ENCODE results near the gene ADCY2.

ADCY2 gene

DNA sequence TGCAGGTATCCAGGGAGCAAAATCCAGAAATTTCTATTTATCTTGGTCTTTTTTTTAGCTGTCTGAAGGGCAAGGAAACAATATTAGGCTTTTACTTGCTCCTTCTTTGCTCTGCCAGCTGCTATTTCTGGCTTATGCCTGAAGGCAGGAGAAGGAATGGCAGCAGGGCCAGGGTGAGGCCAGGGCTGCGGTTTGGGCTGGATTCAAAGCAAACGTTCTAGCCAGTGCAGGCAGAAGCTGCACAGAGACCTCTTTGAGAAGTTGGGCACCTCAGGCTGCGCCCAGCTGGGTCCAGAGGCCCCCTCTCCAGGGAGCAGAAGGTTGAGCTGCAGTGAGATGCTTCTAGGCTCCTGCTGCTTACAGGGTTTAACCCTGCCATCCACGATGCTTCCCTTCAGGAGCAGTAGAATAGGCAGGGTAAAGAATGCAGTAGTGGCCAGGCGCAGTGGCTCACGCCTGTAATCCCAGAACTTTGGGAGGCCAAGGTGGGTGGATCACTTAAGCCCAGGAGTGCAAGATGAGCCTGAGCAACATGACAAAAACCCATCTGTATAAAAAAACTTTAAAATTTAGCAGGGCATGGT is 201.2 kb downstream of the ADCY2 start:
- H3K4me3 Mint-ChIP-seq, result no peak overlapping the region
- no peak overlapping the region for H3K27ac Mint-ChIP-seq
- DNase-seq, result no peak
- H3K27me3 Mint-ChIP-seq, result no peaks in the 10 kb centered on the region
- H3K4me1 Mint-ChIP-seq, result no peaks in the 10 kb centered on the region
- H3K36me3 Mint-ChIP-seq (ENCODE audit: low read depth), result no peaks in the 10 kb centered on the region
- no peaks in the 10 kb centered on the region for H3K9me3 Mint-ChIP-seq
- no peak for ATAC-seq

- DNase-seq (no peak), ATAC-seq (no peak)
- no peaks in the 10 kb centered on the region for H3K36me3 Mint-ChIP-seq (ENCODE audit: low read depth)
These were observed 211.0 kb downstream of the ADCY2 start for GRCh38 chr5:7606840-7607465.

DNA sequence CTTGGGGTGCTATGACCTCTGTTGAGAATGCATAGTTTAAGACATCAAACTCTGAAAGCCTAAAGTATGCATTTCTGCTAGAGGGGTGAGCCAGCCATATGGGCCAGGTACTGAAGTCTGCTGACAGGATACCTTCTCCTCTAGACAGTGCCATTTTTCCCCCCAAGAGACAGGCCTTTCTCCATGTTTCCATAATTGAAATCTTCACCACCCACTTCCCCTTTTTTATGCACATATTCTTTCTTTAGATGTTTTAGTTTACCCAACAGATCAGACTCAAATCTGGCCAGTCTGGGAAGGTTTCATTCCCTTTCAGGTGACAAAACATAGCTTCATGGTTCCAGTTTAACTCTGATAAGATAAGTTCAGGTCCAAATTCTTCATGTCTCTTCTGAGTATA is 212.8 kb downstream of the ADCY2 start:
- Mint-ChIP-seq H3K36me3 (ENCODE audit: low read depth) (no peaks in the 10 kb centered on the region), H3K4me3 (no peak overlapping the region), H3K9me3 (peaks cover 11% of the 10 kb centered on the region), H3K4me1 (no peaks in the 10 kb centered on the region), H3K27ac (no peak overlapping the region), H3K27me3 (peaks cover 5% of the 10 kb centered on the region)
- DNase-seq (no peak), ATAC-seq (no peak)

More at GRCh38 chr5:7606840-7607465, 211.0 kb downstream of the ADCY2 start:
- no peak overlapping the region for H3K27ac Mint-ChIP-seq
- H3K9me3 Mint-ChIP-seq, result peaks cover 8% of the 10 kb centered on the region
- H3K4me1 Mint-ChIP-seq, result no peaks in the 10 kb centered on the region
- H3K4me3 Mint-ChIP-seq, result no peak overlapping the region
- peaks cover 5% of the 10 kb centered on the region for H3K27me3 Mint-ChIP-seq

GRCh38 chr5:7609726-7610125 is 213.8 kb downstream of the ADCY2 start:
- H3K27ac Mint-ChIP-seq, result no peak overlapping the region
- peaks cover 11% of the 10 kb centered on the region for H3K9me3 Mint-ChIP-seq
- DNase-seq (no peak), ATAC-seq (no peak)
- H3K27me3 Mint-ChIP-seq, result peaks cover 5% of the 10 kb centered on the region
- no peaks in the 10 kb centered on the region for H3K4me1 Mint-ChIP-seq
- H3K4me3 Mint-ChIP-seq, result no peak overlapping the region
- H3K36me3 Mint-ChIP-seq (ENCODE audit: low read depth), result no peaks in the 10 kb centered on the region

DNA sequence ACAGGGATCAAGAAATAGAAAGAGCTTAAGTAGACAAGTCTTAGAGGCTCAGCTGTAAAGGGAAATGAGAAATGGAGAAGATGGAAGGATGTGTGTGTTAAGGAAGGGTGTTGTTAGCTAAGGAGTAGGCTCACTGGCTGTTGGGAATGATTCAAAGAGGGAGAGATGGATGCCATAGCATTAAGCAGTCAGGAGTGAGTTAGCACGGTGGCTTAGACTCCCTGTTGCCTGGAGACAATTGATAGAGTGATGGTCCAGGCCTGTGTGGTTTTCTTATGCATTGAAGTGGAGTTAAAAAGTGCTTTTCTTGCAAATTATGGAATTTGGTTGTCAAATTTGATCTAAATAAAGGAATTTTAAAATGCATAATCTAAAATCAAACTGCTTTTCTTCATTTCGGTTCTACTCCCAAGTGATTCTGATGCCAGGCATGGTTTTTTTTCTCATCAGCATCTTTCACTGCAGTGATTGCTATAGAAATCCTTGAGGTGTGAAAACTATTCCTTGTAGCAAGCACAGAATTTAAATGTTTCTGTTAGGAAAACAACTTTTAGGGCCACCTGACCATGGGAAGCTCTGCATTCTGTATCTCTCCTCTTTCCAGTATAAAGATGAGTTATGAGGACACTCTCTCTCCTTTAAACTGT is 214.7 kb downstream of the ADCY2 start:
- ATAC-seq, result no peak
- no peak for DNase-seq
- Mint-ChIP-seq H3K27ac (no peak overlapping the region), H3K36me3 (ENCODE audit: low read depth) (no peaks in the 10 kb centered on the region), H3K4me1 (no peaks in the 10 kb centered on the region), H3K4me3 (no peak overlapping the region), H3K9me3 (peaks cover 11% of the 10 kb centered on the region), H3K27me3 (peaks cover 5% of the 10 kb centered on the region)

DNA sequence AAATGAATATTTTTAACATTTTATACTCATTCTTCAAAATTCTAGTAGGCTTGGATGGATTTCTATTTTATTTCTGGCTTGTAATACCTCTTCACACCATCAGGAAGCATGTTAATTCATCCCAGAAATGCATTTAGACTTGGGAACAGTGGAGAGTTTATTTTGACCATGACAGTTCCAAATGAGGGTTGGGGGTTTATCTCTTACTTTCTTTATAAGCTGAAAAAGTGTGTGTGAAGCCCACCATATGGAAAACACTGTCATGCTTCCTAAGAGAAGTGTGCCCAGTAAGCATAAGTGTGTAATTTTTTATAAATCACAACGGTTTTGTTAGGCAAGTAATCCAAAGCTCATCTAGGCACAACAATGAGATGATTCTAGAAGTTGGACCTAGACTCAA is 215.6 kb downstream of the ADCY2 start:
- no peaks in the 10 kb centered on the region for H3K36me3 Mint-ChIP-seq (ENCODE audit: low read depth)
- H3K9me3 Mint-ChIP-seq, result peaks cover 8% of the 10 kb centered on the region
- H3K4me3 Mint-ChIP-seq, result no peak overlapping the region
- no peak overlapping the region for H3K27ac Mint-ChIP-seq
- no peak for DNase-seq
- H3K27me3 Mint-ChIP-seq, result peaks cover 5% of the 10 kb centered on the region
- no peaks in the 10 kb centered on the region for H3K4me1 Mint-ChIP-seq
- no peak for ATAC-seq

GRCh38 chr5:7615566-7616061 is 219.7 kb downstream of the ADCY2 start:
- peaks cover 4% of the 10 kb centered on the region for H3K9me3 Mint-ChIP-seq
- DNase-seq, result no peak
- H3K36me3 Mint-ChIP-seq (ENCODE audit: low read depth), result no peaks in the 10 kb centered on the region
- H3K27me3 Mint-ChIP-seq, result no peaks in the 10 kb centered on the region
- no peak for ATAC-seq
- H3K4me1 Mint-ChIP-seq, result no peaks in the 10 kb centered on the region
- no peak overlapping the region for H3K4me3 Mint-ChIP-seq
- H3K27ac Mint-ChIP-seq, result no peak overlapping the region

GRCh38 chr5:7616897-7617296 is 221.0 kb downstream of the ADCY2 start:
- H3K9me3 Mint-ChIP-seq, result peaks cover 4% of the 10 kb centered on the region
- no peaks in the 10 kb centered on the region for H3K27me3 Mint-ChIP-seq
- no peaks in the 10 kb centered on the region for H3K36me3 Mint-ChIP-seq (ENCODE audit: low read depth)
- ATAC-seq, result no peak
- DNase-seq, result no peak
- H3K27ac Mint-ChIP-seq, result no peak overlapping the region
- H3K4me1 Mint-ChIP-seq, result no peaks in the 10 kb centered on the region
- no peak overlapping the region for H3K4me3 Mint-ChIP-seq

DNA sequence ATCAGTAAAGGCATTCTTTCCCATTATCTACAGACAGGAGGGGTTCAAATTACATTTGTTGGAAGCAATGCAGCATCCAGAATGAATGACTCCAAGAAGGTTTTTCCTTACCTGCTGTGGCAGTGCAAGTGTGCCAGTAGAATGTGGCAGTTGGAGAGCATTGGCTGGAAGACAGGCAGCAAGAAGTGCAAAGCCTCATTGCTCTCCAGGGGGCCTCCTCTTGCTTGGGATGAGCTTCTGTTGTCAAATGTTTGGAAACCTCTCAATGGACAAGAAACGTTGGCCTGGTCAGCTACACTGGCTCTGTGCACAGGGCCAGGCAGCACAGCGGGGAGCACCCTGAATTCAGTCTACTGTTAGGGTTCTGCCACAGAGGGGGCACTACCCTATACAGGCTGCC is 226.6 kb downstream of the ADCY2 start:
- Mint-ChIP-seq H3K36me3 (ENCODE audit: low read depth) (no peaks in the 10 kb centered on the region), H3K27me3 (no peaks in the 10 kb centered on the region), H3K27ac (no peak overlapping the region), H3K4me3 (no peak overlapping the region), H3K4me1 (no peaks in the 10 kb centered on the region), H3K9me3 (peaks cover 9% of the 10 kb centered on the region)
- DNase-seq (no peak), ATAC-seq (no peak)

DNA sequence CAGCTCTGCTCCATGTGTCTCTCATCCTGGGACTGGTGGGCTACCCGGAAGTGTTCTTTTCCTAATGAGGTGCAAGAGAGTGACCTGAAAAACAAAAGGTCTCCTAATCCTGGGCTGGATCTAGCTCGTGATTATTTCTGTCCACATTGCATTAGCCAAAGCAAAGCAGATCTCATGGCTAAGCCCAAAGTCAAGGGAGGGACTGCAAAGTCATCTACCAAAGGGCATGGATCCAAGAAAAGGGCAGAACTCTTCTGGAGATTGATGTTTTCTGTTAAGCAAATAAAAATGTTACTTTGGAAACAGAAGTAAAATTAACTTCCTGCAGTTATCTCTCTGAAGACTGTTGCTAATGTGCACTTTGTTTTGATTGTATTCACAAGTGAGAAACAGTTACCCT is 229.8 kb downstream of the ADCY2 start:
- Mint-ChIP-seq H3K27me3 (no peaks in the 10 kb centered on the region), H3K4me1 (no peaks in the 10 kb centered on the region), H3K27ac (no peak overlapping the region), H3K4me3 (no peak overlapping the region), H3K9me3 (peaks cover 9% of the 10 kb centered on the region), H3K36me3 (ENCODE audit: low read depth) (no peaks in the 10 kb centered on the region)
- ATAC-seq (no peak), DNase-seq (no peak)

- H3K4me1 Mint-ChIP-seq, result no peaks in the 10 kb centered on the region
- DNase-seq, result no peak
- no peak overlapping the region for H3K27ac Mint-ChIP-seq
- ATAC-seq, result no peak
- no peaks in the 10 kb centered on the region for H3K27me3 Mint-ChIP-seq
- H3K9me3 Mint-ChIP-seq, result peaks cover 12% of the 10 kb centered on the region
- H3K4me3 Mint-ChIP-seq, result no peak overlapping the region
- H3K36me3 Mint-ChIP-seq (ENCODE audit: low read depth), result no peaks in the 10 kb centered on the region
These were observed 232.3 kb downstream of the ADCY2 start for GRCh38 chr5:7628248-7628647.

- H3K9me3 Mint-ChIP-seq, result peaks cover 12% of the 10 kb centered on the region
- no peak for ATAC-seq
- no peak for DNase-seq
- no peak overlapping the region for H3K4me3 Mint-ChIP-seq
- H3K27me3 Mint-ChIP-seq, result no peaks in the 10 kb centered on the region
- H3K36me3 Mint-ChIP-seq (ENCODE audit: low read depth), result no peaks in the 10 kb centered on the region
- H3K4me1 Mint-ChIP-seq, result no peaks in the 10 kb centered on the region
- no peak overlapping the region for H3K27ac Mint-ChIP-seq
These were observed 232.9 kb downstream of the ADCY2 start for GRCh38 chr5:7628820-7629219.

- DNase-seq (no peak), ATAC-seq (no peak)
- Mint-ChIP-seq H3K4me1 (no peaks in the 10 kb centered on the region), H3K27ac (no peak overlapping the region), H3K4me3 (no peak overlapping the region), H3K9me3 (peaks cover 12% of the 10 kb centered on the region), H3K27me3 (no peaks in the 10 kb centered on the region), H3K36me3 (ENCODE audit: low read depth) (no peaks in the 10 kb centered on the region)
These were observed 233.6 kb downstream of the ADCY2 start for GRCh38 chr5:7629561-7629960.

DNA sequence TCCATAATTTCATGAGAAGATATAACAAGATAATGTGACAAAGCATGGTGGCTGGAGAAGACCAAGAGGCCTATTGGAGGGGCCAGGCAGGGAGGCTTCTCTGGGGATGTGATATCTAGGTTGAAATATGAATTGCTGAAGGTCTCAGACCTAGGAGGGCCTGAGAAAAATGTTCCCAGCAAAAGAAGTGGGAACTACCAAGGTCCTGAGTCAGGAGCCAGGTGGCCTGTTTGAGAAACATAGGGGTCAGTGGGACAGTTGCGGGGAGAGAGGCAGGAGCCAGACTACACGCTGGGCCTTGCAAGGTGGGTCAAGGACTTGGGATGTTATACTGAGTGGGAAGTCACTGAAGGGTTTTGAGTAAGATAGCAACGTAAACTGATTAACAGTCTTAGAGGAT is 238.9 kb downstream of the ADCY2 start:
- peaks cover 8% of the 10 kb centered on the region for H3K9me3 Mint-ChIP-seq
- H3K4me1 Mint-ChIP-seq, result no peaks in the 10 kb centered on the region
- no peak overlapping the region for H3K4me3 Mint-ChIP-seq
- H3K27me3 Mint-ChIP-seq, result no peaks in the 10 kb centered on the region
- no peaks in the 10 kb centered on the region for H3K36me3 Mint-ChIP-seq (ENCODE audit: low read depth)
- DNase-seq (no peak), ATAC-seq (no peak)
- H3K27ac Mint-ChIP-seq, result no peak overlapping the region

GRCh38 chr5:7638456-7638855 is 242.5 kb downstream of the ADCY2 start:
- no peak for ATAC-seq
- H3K4me1 Mint-ChIP-seq, result no peaks in the 10 kb centered on the region
- no peak for DNase-seq
- H3K9me3 Mint-ChIP-seq, result peaks cover 14% of the 10 kb centered on the region
- no peak overlapping the region for H3K27ac Mint-ChIP-seq
- H3K36me3 Mint-ChIP-seq (ENCODE audit: low read depth), result no peaks in the 10 kb centered on the region
- no peaks in the 10 kb centered on the region for H3K27me3 Mint-ChIP-seq
- H3K4me3 Mint-ChIP-seq, result no peak overlapping the region
